ENCODE data around the gene IL4I1. TPM values are rescaled to one million over a fixed set of nuclear protein-coding genes. Genes with fewer than 3 reads are reported as not detected.

Gene IL4I1
- total and polyA plus RNA-seq, 3 experiments from 2014 or later: 13.1 to 39.1 (median 35.6) TPM

- ChIA-PET POLR2A (interaction anchor here (0.7 to 1.7 kb wide), 10 partner anchors 8 to 229 kb away, joined by 3 to 17 read pairs (median 4); partner anchors contain the start of genes AKT1S1, AP2A1, ATF5 and MED25), CTCF (interaction anchor here (0.6 to 1.8 kb wide), 5 partner anchors 21 to 396 kb away, joined by 3 to 6 read pairs (median 3); partner anchors contain the start of gene AP2A1)
- peaks cover 0 to 3% (median 0%) of the 10 kb centered on the region in 5 donors for H3K9me3 Mint-ChIP-seq
- H3K27me3 Mint-ChIP-seq: peaks cover 0 to 4% of the 10 kb centered on the region in 2 donors
- Histone ChIP-seq H3K27ac (ENCODE audit: low read depth, low read length) (peak overlapping the region; percentile 71), H3K36me3 (ENCODE audit: insufficient read depth, low read length) (peaks cover 7% of the 10 kb centered on the region), H3K4me3 (ENCODE audit: low read length) (peak overlapping the region; percentile 73), H3K27me3 (ENCODE audit: insufficient read depth, low read length, poor library complexity, severe bottlenecking) (no peaks in the 10 kb centered on the region), H3K4me1 (ENCODE audit: insufficient read depth, low read length) (peaks cover 47% of the 10 kb centered on the region), H3K9me3 (ENCODE audit: low read length) (no peaks in the 10 kb centered on the region)
- peaks cover 0 to 27% (median 2%) of the 10 kb centered on the region in 3 donors for H3K36me3 Mint-ChIP-seq
- peaks cover 22 to 35% (median 30%) of the 10 kb centered on the region in 3 donors for H3K4me1 Mint-ChIP-seq
- peak overlapping the region in 1 of 8 donors; percentile 99 for H3K27ac Mint-ChIP-seq
- H3K4me3 Mint-ChIP-seq: peak overlapping the region in 1 of 7 donors; percentile 97
- peak in 1 of 5 donors; percentile 23 for DNase-seq
Observed at GRCh38 chr19:49869009-49869483, 27.6 kb downstream of the IL4I1 start.

GRCh38 chr19:49866933-49867782 is 29.5 kb downstream of the IL4I1 start, which contains the start of gene PNKP:
PNKP (minus strand) TSS chr19:49867576; CDS start chr19:49867204, 372 bp downstream.
- Histone ChIP-seq H3K9me3 (ENCODE audit: low read length) (no peaks in the 10 kb centered on the region), H3K4me1 (ENCODE audit: insufficient read depth, low read length) (peaks cover 47% of the 10 kb centered on the region), H3K27ac (ENCODE audit: low read depth, low read length) (peak within 1 kb of the TSS; percentile 94), H3K27me3 (ENCODE audit: insufficient read depth, low read length, poor library complexity, severe bottlenecking) (no peaks in the 10 kb centered on the region), H3K36me3 (ENCODE audit: insufficient read depth, low read length) (peaks cover 11% of the 10 kb centered on the region), H3K4me3 (ENCODE audit: low read length) (peak within 1 kb of the TSS; percentile 93)
- ChIA-PET POLR2A (interaction anchor here (0.6 to 3.2 kb wide), 7 partner anchors 10 to 145 kb away, joined by 3 to 33 read pairs (median 7); partner anchors contain the start of genes AKT1S1, PTOV1 and TBC1D17), CTCF (interaction anchor here (0.8 to 1.1 kb wide), 2 partner anchors 10 to 17 kb away, joined by 3 to 5 read pairs; partner anchors contain the start of genes AKT1S1 and TBC1D17)
- peaks cover 27 to 38% (median 33%) of the 10 kb centered on the region in 3 donors for H3K4me1 Mint-ChIP-seq
- H3K27me3 Mint-ChIP-seq: peaks cover 0 to 4% of the 10 kb centered on the region in 2 donors
- peaks cover 0 to 3% (median 0%) of the 10 kb centered on the region in 5 donors for H3K9me3 Mint-ChIP-seq
- DNase-seq: peak; percentile 78 to 93 (median 90)
- peaks cover 0 to 35% (median 5%) of the 10 kb centered on the region in 3 donors for H3K36me3 Mint-ChIP-seq
- peak within 1 kb of the TSS in 5 of 8 donors; percentile 88 to 100 (median 99) for H3K27ac Mint-ChIP-seq
- peak within 1 kb of the TSS in 2 of 7 donors; percentile 94 to 97 for H3K4me3 Mint-ChIP-seq

DNA sequence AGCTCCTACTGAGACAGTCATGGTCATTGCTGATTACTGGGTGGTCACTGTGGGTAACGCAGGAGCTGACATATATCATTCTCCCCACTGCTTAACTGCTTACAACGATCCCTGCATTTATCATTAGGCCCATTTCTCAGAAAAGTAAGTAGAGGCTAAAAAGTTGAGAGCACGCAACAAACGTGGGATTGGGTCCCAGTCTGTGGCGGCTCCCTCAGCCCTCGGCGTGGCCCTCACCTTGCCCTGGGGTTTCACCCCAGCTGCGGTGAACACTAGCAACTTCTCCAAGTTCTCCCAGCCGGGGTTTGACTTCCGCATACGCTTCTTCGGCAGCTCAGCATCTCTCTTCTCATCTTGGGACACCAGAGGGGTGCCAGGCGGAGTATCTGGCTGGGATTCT is 31.8 kb downstream of the IL4I1 start:
- Mint-ChIP-seq H3K4me3 (peak overlapping the region in 1 of 7 donors; percentile 13), H3K9me3 (peaks cover 0 to 3% (median 0%) of the 10 kb centered on the region in 5 donors), H3K27me3 (peaks cover 0 to 4% of the 10 kb centered on the region in 2 donors), H3K27ac (peak overlapping the region in 2 of 8 donors; percentile 11 to 57), H3K36me3 (peaks cover 0 to 50% (median 5%) of the 10 kb centered on the region in 3 donors), H3K4me1 (peaks cover 14 to 33% (median 22%) of the 10 kb centered on the region in 3 donors)
- no peak overlapping the region for H3K27ac ChIP-seq (ENCODE audit: low read depth, low read length)
- H3K36me3 ChIP-seq (ENCODE audit: insufficient read depth, low read length): peaks cover 11% of the 10 kb centered on the region
- no peaks in the 10 kb centered on the region for H3K27me3 ChIP-seq (ENCODE audit: insufficient read depth, low read length, poor library complexity, severe bottlenecking)
- no peaks in the 10 kb centered on the region for H3K9me3 ChIP-seq (ENCODE audit: low read length)
- DNase-seq: peak in 1 of 5 donors; percentile 49
- ChIA-PET POLR2A (interaction anchor here (0.7 kb wide), 1 partner anchor 240 kb away, joined by 10 read pairs; no protein-coding TSS in a partner anchor), CTCF (interaction anchor here (1.0 to 1.6 kb wide), 2 partner anchors 15 to 17 kb away, joined by 3 to 5 read pairs; no protein-coding TSS in a partner anchor)
- H3K4me1 ChIP-seq (ENCODE audit: insufficient read depth, low read length): peaks cover 36% of the 10 kb centered on the region
- no peak overlapping the region for H3K4me3 ChIP-seq (ENCODE audit: low read length)

GRCh38 chr19:49863935-49864320 is 32.8 kb downstream of the IL4I1 start:
- peaks cover 0 to 3% (median 0%) of the 10 kb centered on the region in 5 donors for H3K9me3 Mint-ChIP-seq
- DNase-seq: no peak
- Histone ChIP-seq H3K36me3 (ENCODE audit: insufficient read depth, low read length) (peaks cover 11% of the 10 kb centered on the region), H3K4me1 (ENCODE audit: insufficient read depth, low read length) (peaks cover 33% of the 10 kb centered on the region), H3K27me3 (ENCODE audit: insufficient read depth, low read length, poor library complexity, severe bottlenecking) (no peaks in the 10 kb centered on the region), H3K4me3 (ENCODE audit: low read length) (no peak overlapping the region), H3K27ac (ENCODE audit: low read depth, low read length) (no peak overlapping the region), H3K9me3 (ENCODE audit: low read length) (no peaks in the 10 kb centered on the region)
- peaks cover 0 to 54% (median 5%) of the 10 kb centered on the region in 3 donors for H3K36me3 Mint-ChIP-seq
- H3K4me1 Mint-ChIP-seq: peaks cover 14 to 33% (median 22%) of the 10 kb centered on the region in 3 donors
- no peak overlapping the region for H3K4me3 Mint-ChIP-seq
- peak overlapping the region in 3 of 8 donors; percentile 38 to 80 (median 65) for H3K27ac Mint-ChIP-seq
- H3K27me3 Mint-ChIP-seq: peaks cover 0 to 4% of the 10 kb centered on the region in 2 donors
- ChIA-PET POLR2A (interaction anchor here (1.1 to 1.3 kb wide), 2 partner anchors 11 to 13 kb away, joined by 5 to 9 read pairs; no protein-coding TSS in a partner anchor), CTCF (no interaction called here)

- Histone ChIP-seq H3K36me3 (ENCODE audit: insufficient read depth, low read length) (peaks cover 11% of the 10 kb centered on the region), H3K27ac (ENCODE audit: low read depth, low read length) (no peak overlapping the region), H3K9me3 (ENCODE audit: low read length) (no peaks in the 10 kb centered on the region), H3K4me3 (ENCODE audit: low read length) (no peak overlapping the region), H3K27me3 (ENCODE audit: insufficient read depth, low read length, poor library complexity, severe bottlenecking) (no peaks in the 10 kb centered on the region), H3K4me1 (ENCODE audit: insufficient read depth, low read length) (peaks cover 27% of the 10 kb centered on the region)
- Mint-ChIP-seq H3K9me3 (peaks cover 0 to 3% (median 0%) of the 10 kb centered on the region in 5 donors), H3K4me1 (peaks cover 14 to 31% (median 22%) of the 10 kb centered on the region in 3 donors), H3K27ac (peak overlapping the region in 2 of 8 donors; percentile 64 to 80), H3K36me3 (peaks cover 0 to 60% (median 5%) of the 10 kb centered on the region in 3 donors), H3K4me3 (peak overlapping the region in 3 of 7 donors; percentile 23 to 67 (median 64)), H3K27me3 (peaks cover 0 to 4% of the 10 kb centered on the region in 2 donors)
- no peak for DNase-seq
- ChIA-PET CTCF (no interaction called here), POLR2A (interaction anchor here (1.1 to 1.3 kb wide), 2 partner anchors 10 to 13 kb away, joined by 5 to 9 read pairs; no protein-coding TSS in a partner anchor)
Observed at GRCh38 chr19:49863254-49863934, 33.3 kb downstream of the IL4I1 start.

DNA sequence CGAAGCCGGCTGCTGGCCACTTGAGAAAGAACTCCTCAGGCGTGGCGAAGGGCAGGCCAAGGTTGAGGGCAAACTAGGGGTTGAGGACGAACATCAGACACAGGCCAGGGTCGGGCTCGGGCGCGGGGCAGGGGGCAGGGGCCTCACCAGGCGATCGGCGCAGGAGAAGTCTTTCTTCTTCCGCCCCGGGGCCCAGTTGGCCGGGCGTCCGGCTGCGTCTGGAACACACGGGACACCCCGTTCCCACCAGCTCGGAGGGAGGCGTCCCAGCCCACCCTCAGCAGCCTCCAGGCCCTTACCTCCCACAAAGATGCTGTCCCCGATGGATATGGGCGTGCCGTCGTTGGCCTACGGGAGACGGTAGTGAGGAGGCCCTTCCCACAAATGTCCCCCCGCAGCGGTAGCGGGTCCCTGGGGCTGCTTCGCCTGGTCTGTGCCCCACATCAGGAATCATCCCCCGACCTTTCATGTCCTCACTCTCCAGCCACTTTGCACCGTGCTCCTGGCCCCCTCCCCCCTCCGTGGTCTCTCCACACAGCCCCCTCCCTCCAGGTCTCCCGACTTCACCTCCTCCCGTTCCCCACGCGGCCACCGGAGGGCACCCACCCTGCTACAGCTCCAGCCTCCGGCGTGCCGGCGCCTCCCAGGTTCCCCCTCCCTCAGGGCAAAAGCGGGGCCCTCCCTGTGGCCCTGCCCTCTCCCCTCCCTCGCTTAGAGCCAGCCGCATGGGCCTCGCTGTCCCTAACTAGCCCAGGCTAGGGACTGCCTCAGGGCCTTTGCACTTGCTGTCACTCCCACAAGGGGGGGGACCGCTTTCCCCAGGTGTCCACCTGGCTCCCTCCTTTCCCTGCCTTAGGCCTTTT is 34.1 kb downstream of the IL4I1 start:
- POLR2A ChIA-PET: no interaction called here
- no peak for DNase-seq
- Mint-ChIP-seq H3K9me3 (no peaks in the 10 kb centered on the region), H3K27ac (peak overlapping the region in 1 of 8 donors; percentile 64), H3K27me3 (peaks cover 0 to 2% of the 10 kb centered on the region in 2 donors), H3K4me3 (peak overlapping the region in 1 of 7 donors; percentile 64), H3K36me3 (peaks cover 0 to 64% (median 5%) of the 10 kb centered on the region in 3 donors), H3K4me1 (peaks cover 14 to 30% (median 22%) of the 10 kb centered on the region in 3 donors)
- Histone ChIP-seq H3K36me3 (ENCODE audit: insufficient read depth, low read length) (peaks cover 11% of the 10 kb centered on the region), H3K27ac (ENCODE audit: low read depth, low read length) (no peak overlapping the region), H3K9me3 (ENCODE audit: low read length) (no peaks in the 10 kb centered on the region), H3K4me3 (ENCODE audit: low read length) (no peak overlapping the region), H3K4me1 (ENCODE audit: insufficient read depth, low read length) (peaks cover 20% of the 10 kb centered on the region), H3K27me3 (ENCODE audit: insufficient read depth, low read length, poor library complexity, severe bottlenecking) (no peaks in the 10 kb centered on the region)
- CTCF ChIA-PET: no interaction called here
